Activated CD4-positive, CD25-positive, alpha-beta regulatory T cell treated with anti-CD3 and anti-CD28 coated beads, Interleukin-2, amount 50 U/mL, for 24 hours (primary cell): ENCODE results near the gene PEAK1.
A peak's percentile ranks its signal among the peaks of the same experiment; 100 is the strongest.
"Not testable (repeated sequence)": the region's sequence is repeated elsewhere in the genome, so short reads cannot be mapped to it uniquely, and the experiment has no call there.

ENCODE experiments used
- ATAC-seq, 2 donors: fragments of 150-1000 bp; cut with Tn5 transposase; one replicate each; pipeline ENCODE4 v1.10.0; 2021; ENCODE audit warnings: mild to moderate bottlenecking in 1 of 2, moderate library complexity in 1 of 2

Gene PEAK1

DNA sequence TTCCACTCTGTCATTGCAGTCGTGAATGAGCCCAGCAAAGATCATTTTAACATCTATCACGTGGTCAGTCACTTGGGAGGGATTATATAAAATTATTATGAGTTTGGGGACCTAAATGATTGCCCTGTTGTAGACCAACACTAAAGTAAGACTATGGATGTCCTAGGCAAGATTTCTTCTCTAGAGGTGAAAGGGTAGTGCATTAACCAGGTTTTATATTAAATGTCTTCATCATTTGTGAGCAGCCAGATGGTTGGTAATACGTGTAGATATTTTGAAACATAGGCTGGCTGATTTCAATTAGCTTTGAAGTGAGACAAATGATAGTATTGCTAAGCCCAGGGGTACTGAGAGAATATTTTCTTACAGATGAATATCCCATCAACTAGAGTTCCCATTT lies 198.7 kb downstream of the PEAK1 start:
- ATAC-seq = no peak

DNA sequence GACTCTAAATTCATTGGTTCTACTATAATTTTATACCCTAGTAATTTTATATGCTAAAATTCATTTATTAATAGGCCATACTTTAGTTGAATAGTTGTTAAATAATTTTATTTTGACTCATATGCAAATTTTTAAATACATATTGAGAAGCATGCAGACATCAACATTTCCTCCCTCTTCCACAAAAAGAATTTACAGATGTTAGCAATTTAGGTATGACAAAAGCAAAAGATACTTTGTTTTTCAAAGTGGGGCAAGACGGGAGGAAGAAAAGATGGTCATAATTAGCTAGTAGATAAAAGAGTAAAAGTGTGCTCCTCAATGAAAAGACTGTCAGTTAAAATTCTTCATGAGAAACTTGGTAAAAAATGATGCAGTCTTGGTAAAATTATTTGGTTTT lies 200.1 kb downstream of the PEAK1 start:
- no peak for ATAC-seq

DNA sequence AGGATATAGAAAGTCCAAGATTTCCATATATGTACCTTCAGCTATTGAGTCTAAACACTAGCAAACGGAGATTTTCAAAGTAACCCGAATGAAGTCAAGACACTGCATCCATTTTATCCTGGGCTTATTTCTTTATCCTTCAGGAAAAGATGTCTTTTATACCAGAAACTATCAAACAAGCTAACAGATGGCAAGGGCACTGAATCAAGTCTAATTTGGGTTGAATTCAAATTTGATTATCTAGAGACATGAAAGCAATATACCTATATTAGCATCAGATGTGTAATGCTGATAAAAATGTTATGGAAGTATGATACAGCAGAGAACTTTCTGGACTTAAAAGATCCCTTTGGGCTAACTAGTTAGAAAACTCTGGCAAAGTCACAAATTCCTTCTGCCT lies 210.7 kb downstream of the PEAK1 start:
- ATAC-seq = no peak

DNA sequence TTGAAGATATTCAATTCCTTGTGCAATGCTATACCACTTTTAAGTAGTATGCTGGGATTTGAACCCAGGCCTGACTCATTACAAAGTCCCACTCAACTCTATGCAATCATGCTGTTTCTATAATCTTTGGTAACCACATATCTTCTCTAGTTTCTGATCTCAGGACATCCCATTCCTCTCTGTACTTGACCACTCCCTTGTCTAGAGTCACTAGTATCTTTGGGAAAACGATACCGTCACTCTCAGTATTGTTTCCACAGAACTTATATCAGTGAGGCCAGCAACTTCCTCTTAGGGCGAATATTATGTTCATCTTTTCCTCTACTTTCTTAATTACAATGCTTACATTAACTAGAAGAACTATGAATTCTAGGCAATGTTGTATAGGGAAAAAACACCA lies 211.7 kb downstream of the PEAK1 start:
- no peak for ATAC-seq

DNA sequence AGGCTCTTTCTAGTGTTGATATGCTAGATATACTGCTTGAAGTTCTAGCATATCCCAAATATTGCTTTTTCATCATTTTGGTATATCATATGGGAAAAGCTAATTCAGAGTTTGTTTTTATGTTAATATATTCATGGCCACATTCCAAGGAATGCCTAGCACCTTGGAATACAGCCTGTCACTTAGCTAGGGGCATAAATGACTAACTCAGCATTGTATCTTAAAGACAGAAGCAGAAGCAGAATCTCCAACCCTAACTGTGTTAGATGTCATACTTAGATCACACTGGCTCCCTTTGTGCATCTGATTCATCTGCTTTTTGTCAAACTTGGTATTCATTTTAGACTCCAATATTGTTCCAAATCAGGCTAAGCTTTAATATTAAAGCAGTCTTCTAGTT lies 218.2 kb downstream of the PEAK1 start:
- no peak for ATAC-seq

DNA sequence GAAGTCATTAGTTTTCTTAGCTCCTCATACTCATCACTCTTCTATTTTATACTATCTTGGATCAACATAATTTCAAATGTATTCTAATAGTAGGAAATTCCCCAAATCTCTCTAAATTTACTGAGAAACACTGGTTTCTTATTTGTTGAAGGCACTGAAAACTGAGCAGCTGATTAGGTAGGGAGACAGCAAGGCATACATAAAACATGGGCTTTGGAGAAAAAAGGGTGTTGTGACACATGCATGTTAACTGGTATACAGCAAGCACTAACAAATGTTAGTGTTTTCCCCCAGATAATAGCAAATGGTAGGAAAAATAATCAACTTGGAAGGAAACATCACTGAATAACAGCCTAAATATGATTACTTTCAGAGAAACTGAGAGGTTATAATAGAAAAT lies 223.5 kb downstream of the PEAK1 start:
- no peak for ATAC-seq

DNA sequence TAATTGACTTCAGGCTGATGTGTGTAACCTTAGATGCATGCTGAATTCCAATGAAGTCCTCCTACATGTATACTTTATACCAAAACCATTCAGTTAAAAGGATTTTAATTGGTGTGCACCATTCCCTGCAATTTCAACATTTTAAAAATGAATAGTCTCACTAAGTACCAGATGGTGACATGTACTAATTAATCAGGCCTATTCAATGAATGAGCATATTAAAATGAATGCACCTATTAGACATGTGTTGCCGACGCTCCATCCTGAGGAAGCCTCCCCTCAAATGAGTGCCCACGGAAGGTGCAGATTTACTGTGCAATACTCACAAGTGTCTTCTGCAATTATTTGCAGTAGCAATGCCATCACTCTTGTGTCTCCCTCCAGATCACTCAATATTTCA lies 224.3 kb downstream of the PEAK1 start:
- no peak for ATAC-seq

DNA sequence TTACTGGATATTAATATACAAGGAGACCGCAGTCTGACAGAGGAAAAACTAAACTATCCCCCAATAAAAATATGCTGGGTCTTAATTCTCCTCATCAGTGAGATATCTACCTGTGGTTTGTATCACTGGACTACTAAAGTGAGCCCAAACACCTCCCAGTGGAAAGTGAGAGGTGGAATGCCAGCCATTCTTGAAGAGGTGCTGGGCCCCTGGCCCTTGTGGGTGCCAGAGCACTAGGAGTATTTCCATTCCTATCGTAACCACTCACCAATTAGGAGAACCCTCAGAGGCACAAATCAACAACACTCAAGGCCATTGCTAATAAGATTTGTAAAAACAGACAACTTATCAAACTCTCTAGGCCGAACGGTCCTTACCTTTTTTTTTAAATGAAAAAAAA lies 227.5 kb downstream of the PEAK1 start:
- ATAC-seq = no peak

DNA sequence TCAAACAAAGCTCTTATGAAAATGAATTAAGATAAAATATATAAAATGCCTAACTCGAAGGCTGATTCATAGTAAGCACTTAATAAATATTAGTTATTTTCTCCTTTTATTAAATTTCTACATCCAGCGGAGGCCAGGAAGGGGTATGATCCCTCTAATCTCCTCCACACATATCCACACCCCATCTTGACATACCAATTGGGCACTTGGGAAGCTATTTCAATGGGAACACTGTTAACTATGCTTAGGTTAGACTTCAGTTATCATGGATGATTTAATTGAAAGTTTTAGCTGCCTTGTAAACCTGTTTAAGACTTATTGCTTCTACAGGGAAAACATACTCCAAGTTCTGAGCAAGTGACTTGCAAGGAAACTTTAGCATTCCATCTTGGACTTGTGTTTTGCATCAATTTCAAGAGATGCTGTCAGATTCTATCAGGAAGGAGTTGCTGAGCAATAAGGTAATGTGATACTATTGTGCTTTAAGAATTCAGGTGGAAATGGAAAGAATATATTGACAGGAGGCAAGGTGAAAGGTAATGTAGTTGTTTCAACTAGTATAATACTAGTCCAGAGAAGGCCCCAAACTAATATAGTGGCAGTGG lies 228.6 kb downstream of the PEAK1 start:
- ATAC-seq = no peak

DNA sequence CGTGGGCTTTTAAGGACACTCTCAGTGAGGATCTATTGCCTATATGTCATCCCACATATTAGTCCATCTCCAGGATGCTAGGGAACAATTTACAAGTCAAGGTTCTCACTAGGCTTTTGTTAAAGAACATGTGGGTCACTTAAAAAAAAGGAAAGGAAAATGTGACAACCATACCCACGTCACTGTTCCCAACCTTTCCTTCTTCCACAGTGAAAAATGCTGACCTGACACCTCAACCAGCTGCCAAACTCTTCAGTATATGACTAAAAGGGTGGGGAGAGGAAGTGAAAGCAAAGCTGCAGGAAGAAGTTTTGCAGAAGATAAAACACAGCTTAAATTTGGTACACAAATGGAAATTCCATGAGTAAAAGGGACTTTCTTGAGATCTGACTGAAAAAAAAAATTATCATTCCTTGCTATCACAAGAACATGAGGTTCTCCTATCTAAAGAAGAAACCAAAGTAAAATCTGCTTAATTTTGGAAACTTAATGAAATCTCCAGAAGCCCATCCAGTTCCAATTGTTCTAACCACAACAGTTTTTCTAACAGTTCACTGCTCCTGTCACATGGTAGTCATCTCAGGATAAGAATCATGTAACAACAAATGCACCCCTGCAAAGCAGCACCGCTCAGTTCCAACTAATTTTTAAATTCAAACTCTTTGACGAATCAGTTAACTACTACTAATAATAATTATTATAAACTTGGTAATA lies 232.0 kb downstream of the PEAK1 start:
- peak; percentile 38 to 45 for ATAC-seq

DNA sequence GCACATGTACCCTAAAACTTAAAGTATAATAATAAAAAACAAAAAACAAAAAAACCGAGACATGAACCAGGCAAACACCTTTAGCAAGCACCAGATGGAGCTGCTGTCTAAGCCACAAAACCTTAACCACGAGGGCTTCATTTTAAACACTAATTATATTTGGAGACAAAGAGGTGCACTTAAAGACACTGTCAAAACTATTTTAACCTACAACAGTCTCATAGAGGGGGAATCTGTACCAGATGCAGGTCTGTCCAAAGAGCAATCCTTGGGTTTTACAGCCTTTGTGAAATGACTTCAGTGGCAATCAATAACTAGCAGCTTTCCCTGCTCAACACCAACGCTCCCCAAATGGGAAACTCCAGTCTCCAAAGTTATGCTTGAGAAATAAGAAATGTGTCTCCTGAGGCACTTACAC lies 233.3 kb downstream of the PEAK1 start:
- ATAC-seq = no peak

DNA sequence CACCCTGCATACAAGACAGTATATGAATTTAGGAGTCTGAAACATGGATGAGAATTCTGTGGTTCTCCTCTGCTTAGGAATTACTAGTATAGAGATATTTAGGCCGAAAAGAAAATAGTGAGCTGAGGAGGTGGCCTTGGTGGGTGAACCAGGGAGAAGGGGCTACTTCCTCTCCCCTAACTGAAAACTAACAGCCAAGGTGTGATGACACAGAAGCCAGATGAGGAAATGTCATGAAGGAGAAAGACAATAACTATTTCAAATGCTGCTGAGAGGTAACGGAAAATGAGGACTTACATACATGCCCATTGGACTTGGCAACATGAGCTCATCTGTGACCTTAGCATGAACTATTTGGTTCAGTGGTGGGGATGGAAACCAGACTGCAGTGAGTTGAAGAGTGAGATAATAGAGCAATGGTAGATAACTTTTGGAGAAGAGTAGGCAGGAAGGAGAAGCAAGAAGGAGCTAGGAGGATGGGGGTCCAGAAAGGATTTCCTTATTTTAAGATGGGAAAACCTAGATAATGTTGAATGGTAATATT lies 234.6 kb downstream of the PEAK1 start:
- ATAC-seq = no peak

DNA sequence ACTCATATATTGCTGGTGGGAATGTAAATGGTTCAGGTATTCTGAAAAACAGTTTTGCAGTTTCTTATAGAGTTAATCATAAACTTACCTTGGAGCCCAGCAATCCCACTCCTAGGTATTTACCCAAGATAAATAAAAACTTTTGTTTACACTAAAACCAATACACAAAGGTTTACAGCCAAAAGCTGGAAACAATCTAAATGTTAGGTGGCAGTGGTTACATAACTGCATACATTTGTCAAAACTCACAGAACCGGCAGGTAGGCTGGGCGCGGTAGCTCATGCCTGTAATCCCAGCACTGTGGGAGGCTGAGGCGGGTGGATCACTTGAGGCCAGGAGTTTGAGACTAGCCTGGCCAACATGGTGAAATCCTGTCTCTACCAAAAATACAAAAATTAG lies 235.6 kb downstream of the PEAK1 start:
- not testable (repeated sequence) for ATAC-seq

DNA sequence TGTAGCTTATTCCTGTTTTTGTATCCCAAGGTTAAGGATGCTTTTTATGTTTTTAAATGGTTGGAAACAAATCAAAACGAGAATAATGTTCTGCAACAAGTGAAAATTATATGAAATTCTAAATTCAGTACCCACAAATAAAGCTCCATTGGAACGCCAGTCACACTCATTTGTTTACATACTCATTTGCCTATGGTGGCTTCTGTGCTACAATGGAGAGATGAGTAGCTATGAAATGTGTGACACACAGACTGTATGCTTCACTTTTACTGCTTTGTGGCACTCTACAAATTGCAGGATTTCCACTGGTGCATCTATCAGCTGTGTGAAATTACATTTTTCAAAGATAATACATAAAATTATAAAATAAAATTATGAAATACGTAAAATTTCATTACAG lies 236.8 kb downstream of the PEAK1 start:
- no peak for ATAC-seq

DNA sequence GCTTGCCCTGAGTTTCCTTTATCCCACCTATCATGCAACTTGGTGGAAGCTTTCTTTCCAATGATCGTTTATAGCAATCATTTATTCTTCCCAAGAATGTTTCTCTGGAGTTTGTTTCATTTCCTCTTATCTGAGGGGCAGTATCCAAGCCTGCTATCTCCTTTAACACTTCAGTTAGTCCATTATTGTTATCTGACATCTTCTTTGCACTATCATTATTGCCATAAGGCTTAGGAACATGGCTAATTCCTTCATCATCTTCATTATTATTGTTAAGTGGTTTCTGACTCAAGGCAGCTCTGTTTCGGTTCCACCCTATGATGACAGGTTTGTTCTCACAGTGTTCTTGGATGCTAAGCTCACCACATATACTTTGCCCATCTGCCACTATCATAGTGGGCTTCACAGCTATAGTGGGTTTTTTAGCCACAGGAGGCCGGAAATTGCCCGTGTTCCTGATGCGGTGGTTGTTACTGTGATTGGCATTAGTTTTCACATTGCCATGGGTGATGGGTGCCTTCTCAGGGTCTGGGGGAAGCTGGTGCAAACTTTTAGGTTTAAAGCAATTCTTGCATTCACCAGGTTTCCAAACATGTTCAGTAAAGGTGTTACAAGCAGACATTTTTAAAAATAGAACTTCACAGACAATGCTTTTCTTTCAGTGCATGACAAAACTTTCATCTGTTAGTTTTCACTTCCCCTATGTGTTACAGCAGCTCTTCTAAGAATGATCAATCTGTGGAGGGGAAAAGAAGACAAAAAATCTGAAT lies 238.4 kb downstream of the PEAK1 start:
- ATAC-seq = peak; percentile 33 to 45

DNA sequence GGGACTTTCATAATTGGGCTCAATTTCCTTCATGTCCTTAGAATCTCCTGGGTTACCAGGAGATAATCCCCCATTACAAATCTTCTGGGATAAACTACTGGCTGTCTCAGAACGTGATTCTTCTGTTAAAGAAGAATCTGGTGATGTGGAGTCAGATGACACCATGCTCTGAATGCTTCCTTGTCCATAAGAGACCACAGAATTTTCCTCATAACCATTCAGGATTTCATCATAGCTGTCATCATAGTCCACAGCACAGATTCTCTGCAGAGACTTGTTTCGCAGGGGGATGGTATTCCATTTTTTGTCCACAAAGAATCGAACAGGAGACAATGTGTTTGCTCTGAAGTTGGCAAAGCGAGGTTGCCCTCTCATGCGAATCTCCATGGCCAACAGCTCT lies 239.1 kb downstream of the PEAK1 start:
- ATAC-seq = no peak

DNA sequence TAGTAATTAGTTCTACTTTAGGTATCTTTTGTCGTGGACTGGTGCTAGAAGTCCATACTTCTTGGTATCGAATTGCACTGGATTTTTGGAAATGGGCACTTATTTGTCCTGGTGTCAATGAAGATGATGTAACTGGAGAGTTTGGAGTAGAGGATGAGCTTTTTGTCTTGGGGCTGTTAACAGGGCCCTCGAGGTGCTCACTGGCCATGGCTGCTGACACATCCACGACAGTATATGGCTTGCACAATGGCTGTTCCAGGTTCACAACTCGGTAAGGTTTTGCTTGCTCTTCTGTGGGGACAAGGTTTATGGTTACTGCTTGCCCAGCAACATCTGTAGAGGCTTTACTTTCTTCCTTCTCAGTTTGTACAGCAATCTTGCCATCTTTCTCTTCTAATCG lies 239.6 kb downstream of the PEAK1 start:
- no peak for ATAC-seq

DNA sequence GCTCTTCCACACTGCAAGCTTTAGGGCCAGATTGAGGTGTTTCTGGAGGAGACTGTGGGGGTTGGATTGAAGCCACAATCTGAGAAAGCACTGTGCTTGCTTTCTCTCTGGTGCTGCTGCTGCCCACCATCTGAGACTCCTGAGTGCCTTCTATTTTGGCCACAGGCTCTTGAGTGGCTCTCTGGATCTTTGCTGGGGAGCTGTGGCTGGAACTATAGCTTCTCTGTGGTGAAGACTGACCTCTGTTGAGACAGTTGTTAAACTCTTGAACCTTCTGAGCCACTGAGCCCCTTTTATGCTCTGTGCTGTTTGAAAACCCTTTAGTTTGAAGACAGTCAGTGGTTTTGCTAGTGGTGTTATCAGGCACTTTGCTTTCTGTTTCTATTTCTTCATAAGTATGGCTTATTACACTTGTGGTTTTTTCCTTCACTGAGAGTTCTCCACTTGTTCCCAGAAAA lies 240.3 kb downstream of the PEAK1 start:
- ATAC-seq = peak; percentile 55 to 68

DNA sequence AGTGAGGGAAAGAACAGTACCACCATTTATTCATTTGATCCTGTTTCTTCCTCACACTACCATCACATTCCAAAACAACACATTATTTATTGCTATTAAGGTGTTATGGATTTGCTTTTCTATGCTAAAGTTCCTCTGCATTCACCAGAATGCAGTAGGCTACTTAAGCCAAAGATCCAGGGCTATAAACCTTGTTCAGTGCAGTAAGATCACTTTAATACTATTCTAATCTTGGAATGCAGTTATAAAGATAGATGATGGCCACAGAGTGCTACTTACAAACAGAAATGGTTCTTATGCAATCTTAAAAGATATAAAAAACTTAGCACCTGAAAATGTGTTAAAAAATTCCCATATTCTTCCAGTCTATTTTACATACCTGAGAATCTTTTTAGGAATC lies 241.5 kb downstream of the PEAK1 start:
- ATAC-seq = no peak

DNA sequence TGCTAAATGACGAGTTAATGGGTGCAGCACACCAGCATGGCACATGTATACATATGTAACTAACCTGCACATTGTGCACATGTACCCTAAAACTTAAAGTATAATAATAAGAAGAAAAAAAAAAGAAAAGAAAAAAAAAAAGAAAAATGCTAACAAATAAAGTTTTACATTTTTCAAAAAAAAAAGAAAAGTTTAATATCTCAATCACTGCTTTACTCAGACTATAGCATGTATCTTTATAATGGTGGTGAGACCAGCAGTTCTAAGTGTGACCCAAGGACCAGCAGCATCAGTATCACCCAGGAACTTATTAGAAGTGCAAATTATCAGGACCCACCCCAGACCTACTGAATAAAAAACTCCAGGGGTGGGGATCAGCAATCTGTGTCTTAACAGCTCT lies 243.8 kb downstream of the PEAK1 start:
- ATAC-seq = not testable (repeated sequence)

DNA sequence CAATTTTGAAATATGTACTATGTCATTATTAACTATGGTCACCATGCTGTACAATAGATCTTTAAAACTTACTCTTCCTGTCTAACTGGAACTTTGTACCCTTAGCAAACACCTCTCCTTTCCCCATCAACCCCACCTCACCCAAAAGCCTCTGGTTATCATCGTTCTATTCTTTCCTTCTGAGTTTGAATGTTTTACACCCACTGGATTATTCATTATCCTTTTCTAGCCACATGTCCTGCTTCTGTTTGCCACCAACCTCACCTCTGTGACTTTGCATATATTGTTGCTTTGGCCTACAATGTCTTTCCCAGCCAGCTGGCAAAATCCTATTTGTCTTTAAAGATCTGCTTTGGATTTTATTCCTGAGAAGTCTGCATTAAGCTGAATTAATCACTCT lies 246.4 kb downstream of the PEAK1 start:
- no peak for ATAC-seq

DNA sequence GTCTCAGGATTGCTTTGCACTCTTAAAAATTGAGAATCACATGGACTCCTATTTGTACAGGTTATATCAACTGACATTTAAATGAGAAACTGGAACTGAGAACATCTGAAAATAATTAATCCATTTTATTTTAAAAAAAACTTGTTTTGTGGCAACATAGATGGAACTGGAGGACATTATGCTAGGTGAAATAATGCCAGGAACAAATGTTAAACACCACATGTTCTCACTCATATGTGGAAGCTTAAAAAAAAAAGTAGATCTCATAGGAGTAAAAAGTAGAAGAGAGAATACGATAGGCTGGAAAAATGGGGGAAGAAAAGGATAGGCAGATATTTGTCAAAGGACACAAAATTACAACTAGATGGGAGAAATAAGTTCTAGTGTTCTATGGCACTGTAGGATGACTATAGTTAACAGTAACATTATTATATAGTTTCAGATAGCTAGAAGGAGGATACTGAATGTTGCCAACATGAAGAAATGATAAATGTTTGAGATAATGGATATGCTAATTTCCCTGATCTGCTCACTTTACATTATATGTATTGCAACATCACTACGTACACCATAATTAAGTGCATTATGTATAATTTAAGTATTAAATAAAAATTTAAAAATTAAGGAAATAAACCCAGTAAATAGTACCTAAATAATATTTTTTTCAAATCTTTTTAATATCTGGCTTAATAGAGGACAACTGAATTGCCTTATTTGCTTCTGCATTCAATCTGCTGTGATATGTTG lies 248.5 kb downstream of the PEAK1 start:
- no peak for ATAC-seq

DNA sequence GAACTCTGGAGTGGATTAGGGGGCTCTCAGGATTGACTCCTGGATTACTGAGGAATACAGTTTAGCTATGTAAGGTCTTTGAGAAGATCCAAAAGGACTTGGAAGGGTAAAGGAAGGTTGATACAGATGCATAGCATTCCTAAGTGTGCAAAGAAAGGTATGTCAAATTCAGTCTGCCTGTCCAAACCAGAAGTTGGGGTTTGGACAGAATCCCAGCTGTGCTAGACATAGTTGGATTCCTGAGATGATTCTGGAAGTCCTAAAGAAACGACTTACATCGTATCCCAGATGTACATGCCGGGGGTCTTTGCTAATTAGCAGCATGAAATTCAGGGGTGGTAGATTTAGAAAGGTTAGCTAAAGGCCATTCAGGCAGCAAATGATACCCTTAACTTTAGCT lies 251.3 kb downstream of the PEAK1 start:
- ATAC-seq = no peak
